Panc1 (cell line): ENCODE results near the gene SRRM3. TPM values are rescaled to one million over a fixed set of nuclear protein-coding genes. Genes with fewer than 3 reads are reported as not detected.
"Not testable (repeated sequence)": the region's sequence is repeated elsewhere in the genome, so short reads cannot be mapped to it uniquely, and the experiment has no call there.

Experiments used
- ATAC-seq: fragments of 200-7000 bp; cut with Tn5 transposase; 2 replicates; pipeline ENCODE4 v1.9.1; 2020; ENCODE audit warnings: mild to moderate bottlenecking, moderate library complexity
- BruUV-seq: library from RNA; stranded (reverse); fragments of 400-500 nt; replicated peaks from 2 replicates; lab custom pipeline; 2021; lab: Mats Ljungman, UMichigan
- CTCF ChIA-PET: fragments of 300-600 bp; sonication (Branson Sonifier 250); formaldehyde crosslinking; loops from one replicate; lab custom pipeline; 2022; ENCODE audit warnings: antibody characterized with exemption; lab: Charles Lee
- POLR2A ChIA-PET: fragments of 300-600 bp; sonication (Branson Sonifier 250); formaldehyde crosslinking; loops from one replicate; lab custom pipeline; 2022; ENCODE audit warnings: antibody characterized with exemption; lab: Charles Lee
- DNase-seq: peaks from one replicate; pipeline ENCODE4 v3.0.0-alpha.2; 2010; ENCODE audit warnings: low read depth, low spot score
- H3K27ac ChIP-seq: 2 replicates; pipeline ENCODE4 v1.5.1; 2011; ENCODE audit warnings: mild to moderate bottlenecking, low read length, inconsistent platforms
- H3K27me3 ChIP-seq: fragments of 200-500 bp; sonication (Bioruptor generic); 2 replicates; pipeline ENCODE4 v1.6.0; 2014; ENCODE audit warnings: low read length, inconsistent platforms; ENCODE audit not compliant: control insufficient read depth, insufficient read depth
- H3K36me3 ChIP-seq: fragments of 200-500 bp; sonication (Bioruptor generic); 2 replicates; pipeline ENCODE4 v1.5.1; 2014; ENCODE audit warnings: inconsistent platforms, mild to moderate bottlenecking, low read length, moderate library complexity; ENCODE audit not compliant: control insufficient read depth, insufficient read depth
- H3K4me1 ChIP-seq: 2 replicates; pipeline ENCODE4 v1.5.1; 2011; ENCODE audit warnings: inconsistent platforms, mild to moderate bottlenecking, low read length, moderate library complexity; ENCODE audit not compliant: control insufficient read depth, insufficient read depth
- H3K4me3 ChIP-seq, 2 experiments: 2 replicates each; pipeline ENCODE4 v1.5.1; 2011 to 2012; ENCODE audit warnings: low read depth in 2 of 2, low read length in 2 of 2, mild to moderate bottlenecking in 2 of 2, inconsistent platforms in 1 of 2, moderate library complexity in 1 of 2
- H3K9me3 ChIP-seq: fragments of 200-500 bp; sonication (Bioruptor generic); 2 replicates; pipeline ENCODE4 v1.5.1; 2014; ENCODE audit warnings: low read depth, mild to moderate bottlenecking, inconsistent platforms, low read length, moderate library complexity; ENCODE audit not compliant: control insufficient read depth, insufficient read depth
- POLR2AphosphoS5 ChIP-seq: IDR thresholded peaks from 2 replicates; pipeline ENCODE4 v1.6.1; 2012; ENCODE audit warnings: mild to moderate bottlenecking, low read depth, low read length, moderate library complexity
- REST ChIP-seq, 2 experiments: IDR thresholded peaks; 2 replicates each; pipeline ENCODE4 v1.6.1; 2011 to 2012; ENCODE audit warnings: low read depth in 2 of 2, control low read depth in 1 of 2, low read length in 1 of 2, mild to moderate bottlenecking in 1 of 2, moderate library complexity in 1 of 2; ENCODE audit not compliant: insufficient read depth in 1 of 2
- SIN3A ChIP-seq: IDR thresholded peaks from 2 replicates; pipeline ENCODE4 v1.6.1; 2012; ENCODE audit warnings: low read depth, mild to moderate bottlenecking, low read length, moderate library complexity, borderline replicate concordance; ENCODE audit not compliant: insufficient read depth
- TCF7L2 ChIP-seq: IDR thresholded peaks from 2 replicates; pipeline ENCODE4 v1.6.1; 2011; ENCODE audit warnings: mild to moderate bottlenecking, low read depth, low read length, inconsistent platforms
- in situ Hi-C: cut with HindIII; loops from 2 replicates; pipeline ENCODE4 v1.10.0; 2016; ENCODE audit warnings: low sequenced_read_pairs, low pct_unique_long_range_greater_than_20kb
- intact Hi-C: fragments of 100-400 bp; cut with micrococcal nuclease; formaldehyde crosslinking; loops from one replicate; pipeline ENCODE4 v1.10.0; 2022; ENCODE audit not compliant: unreplicated experiment
- total RNA-seq: library from RNA; stranded (reverse); gene quantifications from one replicate; pipeline ENCODE4 v1.2.1, GENCODE V29; 2021; ENCODE audit not compliant: unreplicated experiment
- TF ChIP-seq, protein P1 (sequence below): fragments of 450-650 bp; IDR thresholded peaks from 2 replicates; pipeline ENCODE4 v1.5.1; 2017; ENCODE audit warnings: mild to moderate bottlenecking

The SRRM3 gene
- total RNA-seq, 1 experiment from 2014 or later = 8.5 TPM

- TF ChIP-seq SIN3A (no peak), POLR2AphosphoS5 (no peak)
- TF ChIP-seq, protein P1, sequence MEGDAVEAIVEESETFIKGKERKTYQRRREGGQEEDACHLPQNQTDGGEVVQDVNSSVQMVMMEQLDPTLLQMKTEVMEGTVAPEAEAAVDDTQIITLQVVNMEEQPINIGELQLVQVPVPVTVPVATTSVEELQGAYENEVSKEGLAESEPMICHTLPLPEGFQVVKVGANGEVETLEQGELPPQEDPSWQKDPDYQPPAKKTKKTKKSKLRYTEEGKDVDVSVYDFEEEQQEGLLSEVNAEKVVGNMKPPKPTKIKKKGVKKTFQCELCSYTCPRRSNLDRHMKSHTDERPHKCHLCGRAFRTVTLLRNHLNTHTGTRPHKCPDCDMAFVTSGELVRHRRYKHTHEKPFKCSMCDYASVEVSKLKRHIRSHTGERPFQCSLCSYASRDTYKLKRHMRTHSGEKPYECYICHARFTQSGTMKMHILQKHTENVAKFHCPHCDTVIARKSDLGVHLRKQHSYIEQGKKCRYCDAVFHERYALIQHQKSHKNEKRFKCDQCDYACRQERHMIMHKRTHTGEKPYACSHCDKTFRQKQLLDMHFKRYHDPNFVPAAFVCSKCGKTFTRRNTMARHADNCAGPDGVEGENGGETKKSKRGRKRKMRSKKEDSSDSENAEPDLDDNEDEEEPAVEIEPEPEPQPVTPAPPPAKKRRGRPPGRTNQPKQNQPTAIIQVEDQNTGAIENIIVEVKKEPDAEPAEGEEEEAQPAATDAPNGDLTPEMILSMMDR = no peak
These were observed 132.7 kb downstream of the SRRM3 start for GRCh38 chr7:76334320-76334967.

GRCh38 chr7:76335417-76335816, 133.7 kb downstream of the SRRM3 start:
- not testable (repeated sequence) for H3K27ac ChIP-seq

More at GRCh38 chr7:76334320-76334967, 132.7 kb downstream of the SRRM3 start:
- H3K4me1 ChIP-seq = peaks cover 31% of the 10 kb centered on the region
- BruUV-seq = no TSS peak
- no peaks in the 10 kb centered on the region for H3K27me3 ChIP-seq
- no peak for DNase-seq
- peaks cover 15% of the 10 kb centered on the region for H3K36me3 ChIP-seq
- CTCF ChIA-PET = no interaction called here
- intact Hi-C loops (no loop called here), in situ Hi-C loops (no loop called here)
- H3K27ac ChIP-seq = no peak overlapping the region
- no peak for ATAC-seq
- no peak overlapping the region for H3K4me3 ChIP-seq
- H3K9me3 ChIP-seq = no peaks in the 10 kb centered on the region
- POLR2A ChIA-PET = no interaction called here

GRCh38 chr7:76336094-76336493, 134.4 kb downstream of the SRRM3 start:
- TF ChIP-seq REST (IDR thresholded peaks at IDR 0.05; ENCODE audit: insufficient read depth in 1 of 2, low read depth in 2 of 2, low read length in 1 of 2) (no peak), POLR2AphosphoS5 (no peak), TCF7L2 (no peak), SIN3A (no peak)
- TF ChIP-seq, protein P1 = no peak
- no TSS peak for BruUV-seq
- H3K9me3 ChIP-seq = no peaks in the 10 kb centered on the region
- H3K27ac ChIP-seq = no peak overlapping the region
- H3K36me3 ChIP-seq = peaks cover 4% of the 10 kb centered on the region; the same call in 1 of the 2 replicates
- POLR2A ChIA-PET = no interaction called here
- DNase-seq = no peak
- no peak for ATAC-seq
- CTCF ChIA-PET = no interaction called here
- in situ Hi-C loops (no loop called here), intact Hi-C loops (no loop called here)
- no peaks in the 10 kb centered on the region for H3K27me3 ChIP-seq
- H3K4me1 ChIP-seq = peaks cover 34% of the 10 kb centered on the region
- H3K4me3 ChIP-seq = no peak overlapping the region

More at GRCh38 chr7:76335417-76335816, 133.7 kb downstream of the SRRM3 start:
- H3K4me3 ChIP-seq, in situ Hi-C loops, H3K27me3 ChIP-seq, BruUV-seq, H3K9me3 ChIP-seq, DNase-seq, intact Hi-C loops, H3K36me3 ChIP-seq, ATAC-seq, CTCF ChIA-PET: not testable (repeated sequence)
- POLR2A ChIA-PET = interaction anchor here (0.6 kb wide), 1 partner anchor 16 kb away, joined by 5 read pairs; no protein-coding TSS in a partner anchor
- H3K4me1 ChIP-seq = peaks cover 32% of the 10 kb centered on the region
